Neutrophil (primary cell): ENCODE measurements around the gene TMOD4.

Source experiments
- H3K27ac ChIP-seq: fragments of 200-600 bp; sonication (generic); 2 replicates; pipeline ENCODE4 v1.5.1; 2016; ENCODE audit warnings: mild to moderate bottlenecking, moderate library complexity
- H3K27me3 ChIP-seq: fragments of 200-600 bp; sonication (generic); 2 replicates; pipeline ENCODE4 v1.6.0; 2016; ENCODE audit warnings: mild to moderate bottlenecking
- H3K36me3 ChIP-seq: fragments of 200-600 bp; sonication (generic); 2 replicates; pipeline ENCODE4 v1.5.1; 2017
- H3K4me1 ChIP-seq, 2 experiments: fragments of 200-600 bp in 1 of 2; sonication (generic) in 1 of 2; 1 replicate in 1 of 2; 2 replicates in 1 of 2; pipeline versions ENCODE4 v1.5.1 to v1.6.1; 2013 to 2016; ENCODE audit warnings: low read depth in 1 of 2, low read length in 1 of 2, mild to moderate bottlenecking in 1 of 2, moderate library complexity in 1 of 2; ENCODE audit not compliant: control insufficient read depth in 1 of 2, insufficient read depth in 1 of 2
- H3K4me3 ChIP-seq, 2 experiments: fragments of 200-600 bp in 1 of 2; sonication (generic) in 1 of 2; 1 replicate in 1 of 2; 2 replicates in 1 of 2; pipeline ENCODE4 v1.5.1; 2013 to 2016; ENCODE audit warnings: low read depth in 1 of 2, low read length in 1 of 2, mild to moderate bottlenecking in 1 of 2, moderate library complexity in 1 of 2
- H3K9me3 ChIP-seq: fragments of 200-600 bp; sonication (generic); 2 replicates; pipeline ENCODE4 v1.5.1; 2016
- CTCF ChIP-seq: fragments of 200-600 bp; sonication (generic); IDR thresholded peaks from 2 replicates; pipeline ENCODE4 v1.5.1; 2016; ENCODE audit warnings: antibody characterized with exemption

The TMOD4 gene

GRCh38 chr1:151135433-151136385, 40.1 kb downstream of the TMOD4 start:
- Histone ChIP-seq H3K9me3 (no peaks in the 10 kb centered on the region), H3K27me3 (peaks cover 15% of the 10 kb centered on the region), H3K27ac (no peak overlapping the region), H3K4me3 (no peak overlapping the region), H3K4me1 (peaks cover 11 to 12% of the 10 kb centered on the region in 2 experiments), H3K36me3 (no peaks in the 10 kb centered on the region)
- no peak for TF ChIP-seq CTCF

GRCh38 chr1:151134991-151135390, 40.8 kb downstream of the TMOD4 start:
- H3K4me1 ChIP-seq, result peaks cover 11 to 13% of the 10 kb centered on the region in 2 experiments
- H3K27ac ChIP-seq, result no peak overlapping the region
- no peak for TF ChIP-seq CTCF
- no peak overlapping the region for H3K4me3 ChIP-seq
- no peaks in the 10 kb centered on the region for H3K36me3 ChIP-seq
- no peaks in the 10 kb centered on the region for H3K9me3 ChIP-seq
- peaks cover 15% of the 10 kb centered on the region for H3K27me3 ChIP-seq

- peaks cover 15% of the 10 kb centered on the region for H3K27me3 ChIP-seq
- no peaks in the 10 kb centered on the region for H3K9me3 ChIP-seq
- TF ChIP-seq CTCF, result no peak
- H3K36me3 ChIP-seq, result no peaks in the 10 kb centered on the region
- peaks cover 11 to 13% of the 10 kb centered on the region in 2 experiments for H3K4me1 ChIP-seq
- no peak overlapping the region for H3K4me3 ChIP-seq
- H3K27ac ChIP-seq, result no peak overlapping the region
Measured at GRCh38 chr1:151134396-151134795, 41.4 kb downstream of the TMOD4 start.

- peaks cover 15% of the 10 kb centered on the region for H3K27me3 ChIP-seq
- TF ChIP-seq CTCF, result no peak
- no peaks in the 10 kb centered on the region for H3K36me3 ChIP-seq
- peaks cover 11 to 13% of the 10 kb centered on the region in 2 experiments for H3K4me1 ChIP-seq
- H3K4me3 ChIP-seq, result no peak overlapping the region
- H3K27ac ChIP-seq, result no peak overlapping the region
- H3K9me3 ChIP-seq, result no peaks in the 10 kb centered on the region
Measured at GRCh38 chr1:151133018-151133806, 42.6 kb downstream of the TMOD4 start.

GRCh38 chr1:151132335-151133017, 43.3 kb downstream of the TMOD4 start:
- Histone ChIP-seq H3K27me3 (peaks cover 15% of the 10 kb centered on the region), H3K4me1 (peaks cover 11 to 13% of the 10 kb centered on the region in 2 experiments), H3K4me3 (no peak overlapping the region), H3K27ac (no peak overlapping the region), H3K36me3 (no peaks in the 10 kb centered on the region), H3K9me3 (no peaks in the 10 kb centered on the region)
- no peak for TF ChIP-seq CTCF
